HG02938 (cell line): ENCODE data around the gene OTOGL.

Experiments used
- ATAC-seq: cut with Tn5 transposase; IDR thresholded peaks from one replicate; pipeline ENCODE4 v1.9.1; 2021; ENCODE audit warnings: mild to moderate bottlenecking, moderate library complexity; ENCODE audit not compliant: unreplicated experiment

Gene OTOGL

GRCh38 chr12:80176706-80177105, 77.4 kb downstream of the OTOGL start:
- ATAC-seq: no peak

GRCh38 chr12:80178846-80179245, 79.5 kb downstream of the OTOGL start:
- peak; percentile 89 for ATAC-seq

DNA sequence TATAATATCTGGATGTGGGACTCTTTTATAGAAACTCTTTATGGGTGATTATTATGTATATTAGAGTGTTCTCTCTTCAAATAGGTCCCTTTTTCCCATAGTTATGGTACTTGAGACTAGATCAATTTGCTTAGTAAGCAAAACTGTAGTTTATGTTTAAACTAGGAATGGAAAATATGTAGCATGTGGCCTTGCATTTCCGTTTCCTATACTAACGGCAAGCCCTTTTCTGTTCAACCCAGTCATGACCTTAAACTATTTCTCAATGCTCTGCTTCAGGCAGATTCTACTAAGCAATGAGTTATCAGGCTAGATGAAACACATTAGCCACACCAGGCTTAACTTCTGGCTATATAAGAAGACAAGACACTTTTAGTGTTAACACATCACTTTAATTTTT, 84.6 kb downstream of the OTOGL start:
- no peak for ATAC-seq

- ATAC-seq: no peak
Observed at GRCh38 chr12:80184926-80185325, 85.6 kb downstream of the OTOGL start.

DNA sequence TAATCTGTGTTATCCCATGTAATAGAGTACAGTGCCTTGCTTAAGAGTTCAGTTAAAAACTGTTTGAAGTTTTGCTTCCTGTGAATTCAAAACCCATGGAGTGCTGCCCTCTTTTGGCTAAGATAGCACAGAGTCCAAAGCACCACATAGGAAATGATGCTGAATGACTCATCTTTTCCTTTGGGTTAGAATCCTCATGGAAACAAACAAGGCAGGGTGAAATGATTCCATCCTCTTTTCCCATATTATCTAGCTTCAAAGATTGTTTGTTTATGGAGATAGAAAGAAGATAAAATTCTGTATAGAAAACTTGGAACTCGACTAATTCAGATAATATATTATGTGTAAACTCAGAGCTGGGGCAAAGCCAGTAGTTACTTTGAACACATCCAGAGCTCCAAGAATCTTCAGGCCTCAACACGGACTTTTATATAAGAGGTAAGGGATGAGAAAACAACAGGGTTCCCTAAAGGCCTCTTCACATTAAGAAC, 87.4 kb downstream of the OTOGL start:
- ATAC-seq: peak; percentile 44

DNA sequence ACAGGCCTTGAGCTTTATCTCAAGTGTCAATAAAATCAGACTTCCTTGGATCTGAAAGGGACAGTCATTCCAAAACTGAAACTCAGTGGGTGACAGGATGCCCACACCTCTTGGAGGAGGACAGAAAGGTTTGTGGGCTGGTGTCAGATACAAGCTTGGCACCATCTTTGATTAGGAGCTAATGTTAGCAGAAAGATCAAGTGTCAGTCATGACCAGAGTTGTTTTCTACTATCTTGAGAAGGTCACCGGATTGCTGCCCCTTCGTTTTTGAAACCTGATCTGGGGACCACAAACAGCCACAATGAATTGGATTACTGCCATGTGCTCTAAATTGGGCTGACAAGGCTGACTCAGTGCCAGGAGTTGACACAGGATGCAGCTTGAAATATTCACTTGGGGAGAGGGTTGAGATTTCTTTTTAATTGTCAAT, 88.3 kb downstream of the OTOGL start:
- ATAC-seq: peak; percentile 56

GRCh38 chr12:80188576-80188975, 89.2 kb downstream of the OTOGL start:
- ATAC-seq: no peak

DNA sequence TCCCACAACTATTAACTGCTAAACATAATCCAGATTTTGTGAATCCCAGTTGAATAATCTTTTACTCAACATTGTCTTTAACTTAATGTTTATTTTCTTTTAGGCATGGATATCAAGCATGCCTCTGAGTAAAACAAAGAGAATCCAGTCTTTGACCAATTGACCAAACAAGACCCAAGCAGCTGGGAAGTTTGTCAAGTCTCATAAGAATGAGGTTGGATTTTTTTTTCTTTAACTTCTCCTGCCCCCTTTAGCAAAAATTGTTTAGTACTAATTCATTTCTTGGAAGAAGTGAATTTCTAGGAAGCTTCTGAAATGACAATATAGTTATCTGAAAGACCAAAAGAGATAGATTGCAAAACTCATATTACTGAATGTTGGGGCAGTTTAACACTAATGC, 89.9 kb downstream of the OTOGL start:
- no peak for ATAC-seq

GRCh38 chr12:80190001-80190400, 90.7 kb downstream of the OTOGL start:
- ATAC-seq: no peak

GRCh38 chr12:80192087-80192486, 92.8 kb downstream of the OTOGL start:
- no peak for ATAC-seq

GRCh38 chr12:80193865-80194264, 94.5 kb downstream of the OTOGL start:
- ATAC-seq: no peak

DNA sequence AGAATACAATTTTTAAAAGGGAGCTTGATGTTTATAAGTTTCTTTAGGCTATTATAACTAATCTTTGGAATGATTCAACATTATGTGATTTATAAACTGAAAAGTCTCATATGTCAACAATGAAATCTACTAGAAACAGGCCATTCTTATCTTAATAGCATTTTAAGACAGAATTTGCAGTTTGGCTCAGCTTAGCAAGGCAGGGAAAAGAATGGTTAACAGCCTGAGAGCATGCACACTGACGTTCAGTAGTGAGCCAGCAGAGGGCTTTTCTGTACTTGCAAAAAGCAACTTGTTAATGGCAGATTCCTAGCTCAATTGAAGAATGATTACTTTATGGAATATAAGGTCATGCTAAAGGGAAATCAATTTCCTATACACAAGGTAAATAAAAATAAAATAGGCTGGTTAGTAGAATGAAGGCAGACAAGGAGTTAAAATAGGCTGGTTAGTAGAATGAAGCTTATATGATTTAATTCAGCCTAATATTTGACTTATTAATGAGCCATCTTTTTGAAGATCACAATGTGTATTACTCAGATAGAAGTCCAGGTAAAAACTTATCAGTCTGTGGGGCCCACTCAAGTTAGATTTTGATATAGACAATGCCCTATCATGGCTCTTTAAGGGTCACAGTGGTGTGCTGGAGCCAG, 95.9 kb downstream of the OTOGL start:
- ATAC-seq: peak; percentile 50

DNA sequence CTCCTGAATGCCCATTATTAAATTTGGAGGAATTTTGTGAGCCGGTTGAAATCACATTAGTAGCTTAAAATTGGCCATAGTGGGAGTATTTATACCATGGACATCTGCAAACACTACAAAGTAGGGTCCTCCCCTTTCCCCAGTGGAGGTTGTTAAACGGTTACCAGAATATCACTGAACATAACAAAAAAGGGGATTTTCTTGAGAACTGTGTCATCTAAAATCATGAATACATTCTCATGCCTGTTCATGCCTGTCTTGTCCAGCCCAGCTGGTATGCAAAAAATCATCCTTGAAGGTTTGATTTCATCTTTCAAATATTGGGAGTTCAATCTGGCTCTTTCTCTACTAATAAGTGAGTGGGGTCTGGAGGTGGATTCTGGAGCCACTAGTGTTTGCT, 96.4 kb downstream of the OTOGL start:
- ATAC-seq: no peak

GRCh38 chr12:80196419-80196818, 97.1 kb downstream of the OTOGL start:
- no peak for ATAC-seq

DNA sequence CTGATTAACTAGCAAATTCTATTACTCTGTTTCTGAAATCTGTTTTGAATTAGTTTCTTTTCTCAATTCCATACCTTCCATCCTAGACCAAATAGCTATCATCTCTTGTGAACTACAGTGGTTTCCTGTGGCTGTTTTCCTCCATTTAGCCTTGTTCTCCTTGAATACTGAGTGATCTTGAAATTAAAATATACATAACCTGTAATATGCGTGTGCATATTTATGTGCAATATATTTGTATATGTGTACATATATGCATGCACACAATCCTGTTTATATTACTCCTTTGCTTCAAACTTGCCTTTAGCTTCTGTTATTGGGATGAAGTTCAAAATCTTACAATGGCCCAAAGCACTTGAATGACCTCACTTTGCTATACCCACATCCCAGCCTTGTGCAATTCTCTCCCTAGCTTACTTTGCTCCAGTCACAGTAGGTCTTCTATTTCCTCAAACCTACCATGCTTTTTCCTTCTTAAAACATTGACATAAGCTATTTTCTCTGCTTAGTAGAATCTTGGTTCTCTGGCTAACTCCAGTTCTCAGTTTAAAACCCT, 99.5 kb downstream of the OTOGL start:
- no peak for ATAC-seq

GRCh38 chr12:80199931-80200330, 100.6 kb downstream of the OTOGL start:
- no peak for ATAC-seq

GRCh38 chr12:80200414-80200813, 101.1 kb downstream of the OTOGL start:
- no peak for ATAC-seq

DNA sequence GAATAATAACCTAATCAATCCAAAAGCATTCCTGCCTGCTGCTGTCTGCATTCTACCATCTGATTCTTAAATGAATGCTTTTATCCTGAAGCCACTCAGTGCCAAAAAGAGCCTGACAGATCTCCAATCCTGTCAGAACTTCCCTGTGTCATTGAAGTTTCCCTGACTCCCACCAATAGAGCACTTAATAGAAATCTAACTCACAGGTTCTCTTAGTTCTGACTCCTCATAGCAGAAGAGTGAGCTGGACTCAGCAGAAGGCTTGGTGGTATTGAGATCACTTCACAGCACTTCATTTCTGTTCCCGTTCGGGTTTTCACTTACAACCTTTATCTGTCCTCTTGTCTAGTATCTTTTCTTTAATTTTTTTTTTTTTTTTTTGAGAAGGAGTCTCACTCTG, 102.6 kb downstream of the OTOGL start:
- ATAC-seq: no peak

DNA sequence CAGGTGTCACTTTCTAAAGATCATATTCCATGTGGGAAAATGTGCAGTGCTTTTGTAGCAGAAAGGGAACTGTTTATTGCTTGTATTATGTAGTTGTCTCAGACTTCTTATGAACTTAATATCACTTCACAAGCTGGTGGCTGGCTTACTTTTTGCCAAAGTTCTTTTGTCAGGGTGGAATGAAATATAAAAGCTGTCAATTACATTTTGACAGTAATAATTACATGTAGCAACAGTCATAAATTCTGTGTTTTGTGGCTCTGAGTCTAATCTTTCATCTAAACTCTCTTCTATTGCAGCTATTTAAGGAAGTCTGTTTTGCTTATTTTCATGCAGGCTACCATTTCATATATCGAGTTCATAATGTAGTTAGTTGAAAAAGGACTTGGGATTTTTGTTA, 106.6 kb downstream of the OTOGL start:
- no peak for ATAC-seq

DNA sequence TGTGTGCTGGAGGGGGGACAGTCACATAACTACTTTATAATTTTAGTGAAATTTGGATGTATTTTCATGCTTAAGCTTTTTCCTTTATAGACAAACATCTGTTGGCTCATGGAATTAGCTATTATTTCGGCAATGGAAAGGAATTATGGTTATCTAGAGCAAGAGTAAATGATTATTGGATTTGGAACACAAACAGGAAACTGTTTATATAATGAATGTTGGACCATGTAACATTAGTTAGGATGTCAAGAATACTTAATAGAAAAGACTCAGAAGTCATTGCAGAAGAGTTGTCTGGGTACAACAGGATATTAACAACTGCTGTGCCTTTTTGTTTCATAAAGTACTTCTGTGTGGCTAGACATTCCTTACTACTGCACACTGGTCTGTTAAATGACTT, 108.7 kb downstream of the OTOGL start:
- no peak for ATAC-seq

DNA sequence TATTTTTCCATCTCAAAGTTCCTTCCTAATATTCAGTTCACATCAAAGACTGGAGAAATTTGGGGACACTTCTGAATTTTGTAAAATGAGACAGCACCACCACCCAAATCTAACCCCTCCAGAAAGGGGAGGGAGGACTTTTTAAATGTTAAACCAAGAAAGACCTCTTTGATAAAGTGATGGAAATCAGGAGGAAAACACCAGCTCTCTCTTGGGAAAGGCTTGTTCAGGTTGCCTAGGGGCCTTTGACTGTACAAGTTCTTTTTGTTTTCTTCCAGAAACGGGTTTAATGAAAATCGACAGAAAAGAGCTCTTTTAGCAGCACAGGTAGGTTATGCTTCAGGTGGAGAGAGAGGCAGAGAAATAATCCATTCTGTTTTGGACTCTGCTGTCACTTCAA, 112.3 kb downstream of the OTOGL start:
- ATAC-seq: no peak

DNA sequence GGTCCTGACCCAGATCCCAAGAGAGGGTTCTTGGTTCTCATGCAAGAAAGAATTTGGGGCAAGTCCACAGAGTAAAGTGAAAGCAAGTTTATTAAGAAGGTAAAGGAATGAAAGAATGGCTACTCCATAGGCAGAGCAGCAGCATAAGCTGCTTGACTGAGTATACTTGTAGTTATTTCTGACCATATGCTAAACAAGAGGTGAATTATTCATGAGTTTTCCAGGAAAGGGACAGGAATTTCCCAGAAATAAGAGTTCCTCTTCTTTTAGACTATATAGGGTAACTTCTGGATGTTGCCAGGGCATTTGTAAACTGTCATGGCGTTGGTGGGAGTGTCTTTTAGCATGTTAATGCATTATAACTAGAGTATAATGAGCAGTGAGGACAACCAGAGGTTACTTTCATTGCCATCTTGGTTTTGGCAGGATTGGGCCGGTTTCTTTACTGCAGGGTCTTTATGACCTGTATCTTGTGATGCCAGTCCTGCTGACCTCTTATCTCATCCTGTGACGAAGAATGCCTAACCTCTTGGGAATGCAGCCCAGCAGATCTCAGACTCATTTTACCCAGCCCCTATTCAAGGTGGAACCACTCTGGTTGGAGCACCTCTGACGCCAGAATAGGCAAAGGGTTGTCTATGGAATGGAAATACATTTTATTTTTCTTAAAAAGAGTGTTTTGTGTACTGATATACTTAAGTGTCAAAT, 113.8 kb downstream of the OTOGL start:
- ATAC-seq: no peak
